B cell (primary cell): ENCODE measurements around the gene SPEN.

ENCODE experiments used
- CTCF ChIP-seq: fragments of 200-600 bp; IDR thresholded peaks from one replicate; pipeline ENCODE4 v1.8.0; 2022; ENCODE audit warnings: antibody characterized with exemption, mild to moderate bottlenecking
- EZH2 ChIP-seq: IDR thresholded peaks from 2 replicates; pipeline ENCODE4 v1.6.1; 2012; ENCODE audit warnings: borderline replicate concordance, low read depth, mild to moderate bottlenecking, moderate library complexity, low read length; ENCODE audit not compliant: insufficient read depth, poor library complexity, severe bottlenecking

GRCh38 chr1:15931884-15932283, 84.4 kb downstream of the SPEN start:
- TF ChIP-seq CTCF (no peak), EZH2 (no peak)
